GM23338 (cell line): ENCODE measurements around the gene SPPL2C. TPM values are rescaled to one million over a fixed set of nuclear protein-coding genes. Genes with fewer than 3 reads are reported as not detected.

Source experiments
- ATAC-seq: fragments of 200-7000 bp; cut with Tn5 transposase; 3 replicates; pipeline ENCODE4 v1.9.1; 2020
- DNase-seq: peaks from one replicate; pipeline ENCODE4 v3.0.0-alpha.2; 2015; ENCODE audit warnings: low spot score
- H2AFZ ChIP-seq: fragments of 200-600 bp; sonication (generic); 2 replicates; pipeline ENCODE4 v1.8.0; 2016; ENCODE audit warnings: antibody characterized with exemption, mild to moderate bottlenecking, moderate library complexity
- H3F3A ChIP-seq: fragments of 200-600 bp; sonication (generic); replicated peaks from 2 replicates; pipeline ENCODE4 v1.8.0; 2017; ENCODE audit warnings: antibody characterized with exemption, mixed run types, low read depth
- H3K27ac ChIP-seq: fragments of 200-600 bp; sonication (generic); 2 replicates; pipeline ENCODE4 v1.6.1; 2016; ENCODE audit warnings: low read depth
- H3K27me3 ChIP-seq: fragments of 200-600 bp; sonication (generic); 2 replicates; pipeline ENCODE4 v1.8.0; 2016; ENCODE audit warnings: mild to moderate bottlenecking, mixed run types, moderate library complexity; ENCODE audit not compliant: insufficient read depth
- H3K36me3 ChIP-seq: fragments of 200-600 bp; sonication (generic); 2 replicates; pipeline ENCODE4 v1.8.0; 2016; ENCODE audit warnings: mild to moderate bottlenecking; ENCODE audit not compliant: insufficient read depth
- H3K4me1 ChIP-seq: fragments of 200-600 bp; sonication (generic); 2 replicates; pipeline ENCODE4 v1.8.0; 2016; ENCODE audit warnings: mild to moderate bottlenecking, moderate library complexity; ENCODE audit not compliant: insufficient read depth
- H3K4me2 ChIP-seq: fragments of 200-600 bp; sonication (generic); 2 replicates; pipeline ENCODE4 v1.7.1; 2017; ENCODE audit warnings: mixed run types
- H3K4me3 ChIP-seq: fragments of 200-600 bp; sonication (generic); 2 replicates; pipeline ENCODE4 v1.6.1; 2016; ENCODE audit warnings: mixed run types
- H3K79me2 ChIP-seq: fragments of 200-600 bp; sonication (generic); replicated peaks from 2 replicates; pipeline ENCODE4 v1.8.0; 2017; ENCODE audit warnings: mild to moderate bottlenecking; ENCODE audit not compliant: insufficient read depth
- H3K9me2 ChIP-seq: fragments of 200-600 bp; sonication (generic); 2 replicates; pipeline ENCODE4 v1.8.0; 2017; ENCODE audit not compliant: insufficient read depth
- H4K20me1 ChIP-seq: fragments of 200-600 bp; sonication (generic); replicated peaks from 2 replicates; pipeline ENCODE4 v1.8.0; 2017; ENCODE audit warnings: mild to moderate bottlenecking; ENCODE audit not compliant: insufficient read depth
- H3K27ac Mint-ChIP-seq: 2 replicates; pipeline ENCODE4 v1.8.0; 2020; ENCODE audit warnings: inconsistent platforms, mild to moderate bottlenecking, moderate library complexity, mixed read lengths
- H3K27me3 Mint-ChIP-seq: 3 replicates; pipeline ENCODE4 v1.8.0; 2022; ENCODE audit warnings: low read depth, mild to moderate bottlenecking, moderate library complexity, mixed read lengths, inconsistent platforms; ENCODE audit not compliant: insufficient read depth, poor library complexity
- H3K36me3 Mint-ChIP-seq: 3 replicates; pipeline ENCODE4 v1.8.0; 2021; ENCODE audit warnings: low read depth, mild to moderate bottlenecking, inconsistent platforms, moderate library complexity, mixed read lengths
- H3K4me1 Mint-ChIP-seq: 3 replicates; pipeline ENCODE4 v1.8.0; 2020; ENCODE audit warnings: mild to moderate bottlenecking, inconsistent platforms, mixed read lengths
- H3K4me3 Mint-ChIP-seq: 3 replicates; pipeline ENCODE4 v1.8.0; 2021; ENCODE audit warnings: moderate library complexity, mild to moderate bottlenecking, inconsistent platforms, mixed read lengths
- H3K9me3 Mint-ChIP-seq: 3 replicates; pipeline ENCODE4 v1.8.0; 2020; ENCODE audit warnings: moderate library complexity, mild to moderate bottlenecking, inconsistent platforms, mixed read lengths
- JUNB ChIP-seq: IDR thresholded peaks from one replicate; pipeline ENCODE4 v1.6.1; 2016; ENCODE audit warnings: antibody characterized with exemption; ENCODE audit not compliant: unreplicated experiment
- REST ChIP-seq: IDR thresholded peaks from one replicate; pipeline ENCODE4 v1.6.1; 2018; ENCODE audit warnings: antibody characterized with exemption; ENCODE audit not compliant: unreplicated experiment
- ZNF114 ChIP-seq: fragments of 250-450 bp; sonication (Bioruptor Pico); IDR thresholded peaks from 2 replicates; pipeline ENCODE4 v1.5.0; 2020; ENCODE audit warnings: mild to moderate bottlenecking, moderate library complexity
- ZNF331 ChIP-seq: fragments of 250-450 bp; sonication (Bioruptor Pico); IDR thresholded peaks from 2 replicates; pipeline ENCODE4 v1.5.0; 2020; ENCODE audit warnings: low read depth, mild to moderate bottlenecking, moderate library complexity
- polyA plus RNA-seq: library from polyadenylated mRNA; unstranded; fragments of >200 nt; fragmentation: Nextera tagmentation; extraction: Ambion mirVana; gene quantifications from 2 replicates; pipeline ENCODE4 v1.2.1, GENCODE V29; 2016
- total RNA-seq: library from RNA; depleted of rRNA; stranded (reverse); fragments of >200 nt; shearing (Covaris generic); gene quantifications from 2 replicates; pipeline ENCODE4 v1.2.3, GENCODE V29; 2014
- TF ChIP-seq, protein P1 (sequence below), 2 experiments: fragments of 200-600 bp in 1 of 2; sonication (generic) in 1 of 2; conservative IDR thresholded peaks; 2 replicates each; pipeline versions ENCODE4 v1.5.1 to v1.6.1; 2016 to 2017; ENCODE audit warnings: antibody characterized with exemption in 2 of 2, low read depth in 2 of 2, mild to moderate bottlenecking in 2 of 2, moderate library complexity in 1 of 2

SPPL2C gene
- total and polyA plus RNA-seq, 2 experiments from 2014 or later: 0.14 TPM; not detected in 1

DNA sequence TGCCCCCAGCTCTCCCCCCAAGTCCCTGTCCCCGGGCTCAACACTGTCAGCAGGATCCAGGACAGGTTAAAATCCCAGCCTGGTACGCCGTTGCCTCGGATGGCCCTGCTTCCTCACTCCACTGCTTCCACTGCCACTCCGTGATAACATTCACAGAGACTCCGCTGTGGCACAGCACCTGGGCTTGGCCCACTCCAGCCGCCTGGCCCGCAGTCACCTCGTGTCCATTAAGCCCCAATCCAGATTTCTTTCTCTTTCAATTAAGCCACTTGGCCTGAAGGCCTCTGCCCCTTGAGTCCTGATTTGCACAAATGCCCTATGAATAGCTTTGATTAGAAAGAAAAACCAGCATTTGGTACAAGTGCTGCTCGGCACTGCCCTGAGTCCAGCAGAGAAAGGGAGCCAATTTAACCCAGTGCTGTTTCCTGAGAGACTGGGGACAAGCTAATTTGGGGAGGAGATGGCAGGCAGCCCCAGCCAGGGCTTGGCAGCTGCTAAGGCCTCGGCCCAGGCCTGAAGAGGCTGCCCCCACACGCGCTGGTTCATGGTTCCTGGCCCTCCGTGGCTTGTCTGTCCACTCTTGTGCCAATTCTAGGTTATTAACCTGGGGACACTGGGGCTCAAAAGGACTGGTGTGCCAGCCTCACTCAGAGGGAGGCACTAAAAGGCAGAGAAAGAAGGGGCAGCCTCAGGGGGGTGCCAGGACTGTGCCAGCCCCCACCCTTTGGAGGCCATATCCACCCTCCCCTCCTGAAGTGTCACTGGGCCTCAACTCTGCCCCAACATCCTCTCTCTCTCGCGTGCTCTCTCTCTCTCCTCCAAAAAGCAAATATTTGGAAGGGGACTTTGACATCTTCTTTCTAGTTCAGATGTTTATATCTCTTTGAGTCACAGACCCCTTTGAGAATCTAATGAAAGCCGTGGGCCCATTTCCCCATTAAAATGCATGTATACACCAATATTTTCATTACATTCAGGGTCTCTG lies 29.8 kb upstream of the SPPL2C start:
- DNase-seq: no peak

More for the DNA sequence above, 29.8 kb upstream of the SPPL2C start:
- Mint-ChIP-seq H3K4me1 (peaks cover 10% of the 10 kb centered on the region), H3K27me3 (peaks cover 21% of the 10 kb centered on the region), H3K4me3 (no peak overlapping the region; the same call in 2 of the 3 replicates), H3K9me3 (no peaks in the 10 kb centered on the region), H3K27ac (no peak overlapping the region), H3K36me3 (no peaks in the 10 kb centered on the region)
- Histone ChIP-seq H2AFZ (no peak overlapping the region), H3K79me2 (no peaks in the 10 kb centered on the region), H3K4me3 (no peak overlapping the region), H3K9me2 (no peaks in the 10 kb centered on the region), H3K4me2 (no peak overlapping the region), H3K27ac (no peak overlapping the region), H3K27me3 (no peaks in the 10 kb centered on the region), H3F3A (no peaks in the 10 kb centered on the region), H3K4me1 (no peaks in the 10 kb centered on the region), H4K20me1 (no peaks in the 10 kb centered on the region), H3K36me3 (no peaks in the 10 kb centered on the region)
- no peak for ATAC-seq
- TF ChIP-seq JUNB (no peak), ZNF331 (no peak), REST (no peak), ZNF114 (CRISPR knock-in tag) (no peak)
- TF ChIP-seq, protein P1, sequence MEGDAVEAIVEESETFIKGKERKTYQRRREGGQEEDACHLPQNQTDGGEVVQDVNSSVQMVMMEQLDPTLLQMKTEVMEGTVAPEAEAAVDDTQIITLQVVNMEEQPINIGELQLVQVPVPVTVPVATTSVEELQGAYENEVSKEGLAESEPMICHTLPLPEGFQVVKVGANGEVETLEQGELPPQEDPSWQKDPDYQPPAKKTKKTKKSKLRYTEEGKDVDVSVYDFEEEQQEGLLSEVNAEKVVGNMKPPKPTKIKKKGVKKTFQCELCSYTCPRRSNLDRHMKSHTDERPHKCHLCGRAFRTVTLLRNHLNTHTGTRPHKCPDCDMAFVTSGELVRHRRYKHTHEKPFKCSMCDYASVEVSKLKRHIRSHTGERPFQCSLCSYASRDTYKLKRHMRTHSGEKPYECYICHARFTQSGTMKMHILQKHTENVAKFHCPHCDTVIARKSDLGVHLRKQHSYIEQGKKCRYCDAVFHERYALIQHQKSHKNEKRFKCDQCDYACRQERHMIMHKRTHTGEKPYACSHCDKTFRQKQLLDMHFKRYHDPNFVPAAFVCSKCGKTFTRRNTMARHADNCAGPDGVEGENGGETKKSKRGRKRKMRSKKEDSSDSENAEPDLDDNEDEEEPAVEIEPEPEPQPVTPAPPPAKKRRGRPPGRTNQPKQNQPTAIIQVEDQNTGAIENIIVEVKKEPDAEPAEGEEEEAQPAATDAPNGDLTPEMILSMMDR (conservative IDR thresholded peaks at IDR 0.05; ENCODE audit: low read depth in 2 of 2): no peak
